Right renal cortex interstitium (tissue), 3 donors: ENCODE results near the gene RIPK4. TPM values are rescaled to one million over a fixed set of nuclear protein-coding genes. Genes with fewer than 3 reads are reported as not detected.

Experiments used
- DNase-seq, 3 donors: peaks; one replicate each; pipeline ENCODE4 v3.0.0-alpha.2; 2013; ENCODE audit warnings: low read depth in 3 of 3, low spot score in 2 of 3
- polyA plus RNA-seq, 3 donors: library from polyadenylated mRNA; unstranded; fragments of 120-200 nt; gene quantifications; one replicate each; pipeline ENCODE4 v1.2.1, GENCODE V29; 2013; ENCODE audit not compliant: insufficient read length in 3 of 3

The RIPK4 gene
- polyA plus RNA-seq, 3 donors = 15.8 to 18.7 (median 15.9) TPM

DNA sequence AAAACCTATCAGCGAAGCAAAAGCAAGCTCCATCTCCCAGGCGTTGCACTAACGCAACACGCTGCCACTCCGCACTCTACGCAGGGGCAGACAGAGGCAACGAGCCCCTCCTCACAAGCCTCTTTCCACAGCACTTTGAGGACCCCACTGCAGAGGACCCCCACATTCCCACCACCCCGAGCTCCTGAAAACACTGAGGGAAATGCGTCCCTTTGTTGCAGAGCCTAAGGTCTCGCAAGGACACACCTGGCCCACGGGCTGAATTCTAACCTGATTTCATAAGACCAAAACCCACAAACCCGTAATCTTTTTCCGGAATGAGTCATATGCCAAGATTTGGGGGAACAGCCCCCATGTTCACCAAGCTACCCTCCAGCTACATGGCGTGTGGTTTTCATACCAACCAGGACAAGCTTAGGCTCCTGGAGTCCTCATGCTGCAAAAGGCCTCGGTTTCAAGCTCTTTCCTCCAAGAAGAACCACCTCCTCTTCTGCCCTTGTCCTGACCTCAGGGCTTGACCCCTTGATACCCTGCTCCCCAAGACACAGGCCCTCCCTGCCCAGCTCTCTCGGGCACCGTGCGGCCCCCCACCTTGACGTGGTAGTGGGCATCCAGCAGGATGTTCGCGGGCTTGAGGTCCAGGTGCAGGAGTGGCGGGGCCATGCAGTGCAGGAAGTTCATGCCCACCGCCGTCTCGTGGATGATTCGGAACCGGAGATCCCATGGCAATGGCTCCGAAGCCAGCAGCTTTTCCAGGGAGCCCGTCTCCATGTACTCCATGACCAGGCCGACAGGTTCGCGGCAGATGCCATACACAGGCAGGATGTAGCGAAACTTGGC is 10.7 kb downstream of the RIPK4 start:
- DNase-seq = no peak

DNA sequence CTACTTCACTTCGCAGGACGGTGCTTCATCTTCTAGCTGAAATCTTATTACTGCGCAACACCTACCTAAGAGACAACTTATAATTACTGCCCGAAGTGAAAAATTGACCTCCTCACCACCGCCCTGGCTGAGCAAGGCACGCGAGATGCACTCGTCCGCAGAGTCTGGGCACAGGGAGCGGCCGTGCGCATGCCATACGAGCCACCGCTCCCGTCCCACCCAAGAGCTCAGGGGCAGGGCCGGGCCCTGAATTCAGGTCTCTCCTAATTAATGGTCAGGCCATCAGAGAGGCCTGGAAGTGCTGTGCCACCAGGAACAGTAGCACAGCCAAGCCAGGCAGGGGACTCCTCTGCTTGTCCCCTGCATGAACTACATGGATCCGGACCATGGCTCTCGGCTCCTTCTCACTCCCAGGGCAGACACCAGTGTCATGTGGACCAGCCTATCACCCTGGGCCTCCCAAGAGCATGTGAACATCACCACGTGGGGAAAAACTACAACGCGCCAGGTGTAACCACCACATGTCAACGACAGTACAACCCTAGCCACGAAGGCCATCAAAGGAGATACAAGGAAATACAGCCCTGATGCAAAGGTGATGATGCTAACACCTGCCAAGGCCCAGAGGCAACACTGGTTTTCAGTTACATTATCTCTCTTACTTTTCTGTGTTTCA is 11.5 kb downstream of the RIPK4 start:
- no peak for DNase-seq

DNA sequence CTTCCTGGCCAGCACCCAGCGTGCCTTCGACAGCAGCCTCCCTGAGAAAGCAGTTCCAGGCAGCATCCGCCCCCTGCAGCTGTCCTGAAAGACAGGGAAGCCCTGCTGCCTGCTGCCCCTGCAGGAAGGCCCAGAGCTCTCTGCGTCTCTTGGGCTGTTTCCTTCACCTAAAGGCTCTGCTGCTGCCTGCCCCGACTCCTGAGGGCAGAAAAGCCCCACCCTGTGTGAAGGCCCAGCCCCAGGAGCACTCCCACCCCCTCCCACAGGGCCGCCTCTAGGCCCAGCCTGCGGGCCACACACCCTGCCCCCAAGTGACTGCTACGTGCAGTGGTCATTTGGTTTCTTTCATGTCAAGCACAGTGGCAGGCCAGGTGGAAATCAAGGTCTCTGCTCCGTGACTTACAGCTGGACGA is 12.4 kb downstream of the RIPK4 start:
- DNase-seq = no peak

GRCh38 chr21:41753006-41753898 is 13.6 kb downstream of the RIPK4 start:
- no peak for DNase-seq

GRCh38 chr21:41752231-41752681 is 14.6 kb downstream of the RIPK4 start:
- no peak for DNase-seq

GRCh38 chr21:41751611-41752011 is 15.2 kb downstream of the RIPK4 start:
- DNase-seq = no peak

DNA sequence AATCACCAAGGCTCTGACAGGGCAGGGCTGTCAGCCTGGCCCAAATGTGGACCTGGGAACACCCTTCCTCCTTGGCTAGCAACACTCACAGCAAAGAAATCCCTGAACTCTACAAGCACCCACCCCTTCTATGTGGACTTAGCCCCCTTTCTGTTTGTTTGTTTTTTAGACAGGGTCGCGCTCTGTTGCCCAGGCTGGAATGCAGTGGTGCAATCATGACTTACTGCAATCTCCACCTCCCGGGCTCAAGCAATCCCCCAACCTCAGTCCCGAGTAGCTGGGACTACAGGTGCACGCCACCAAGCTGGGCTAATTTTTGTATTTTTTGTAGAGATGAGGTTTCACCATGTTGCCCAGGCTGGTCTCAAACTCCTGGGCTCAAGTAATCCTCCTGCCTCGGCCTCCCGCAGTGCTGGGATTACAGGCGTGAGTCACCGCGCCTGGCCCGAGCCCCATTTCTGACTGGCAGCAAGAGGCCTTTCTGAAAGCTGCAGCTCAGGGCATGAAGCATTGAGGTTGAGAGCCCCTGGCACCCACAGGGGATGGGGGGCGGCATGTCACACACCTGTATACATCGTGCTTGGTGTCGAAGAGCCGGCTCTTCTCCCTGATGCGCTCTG is 16.2 kb downstream of the RIPK4 start:
- DNase-seq = no peak

- DNase-seq = no peak
Observed at GRCh38 chr21:41750051-41750450, 16.8 kb downstream of the RIPK4 start.

DNA sequence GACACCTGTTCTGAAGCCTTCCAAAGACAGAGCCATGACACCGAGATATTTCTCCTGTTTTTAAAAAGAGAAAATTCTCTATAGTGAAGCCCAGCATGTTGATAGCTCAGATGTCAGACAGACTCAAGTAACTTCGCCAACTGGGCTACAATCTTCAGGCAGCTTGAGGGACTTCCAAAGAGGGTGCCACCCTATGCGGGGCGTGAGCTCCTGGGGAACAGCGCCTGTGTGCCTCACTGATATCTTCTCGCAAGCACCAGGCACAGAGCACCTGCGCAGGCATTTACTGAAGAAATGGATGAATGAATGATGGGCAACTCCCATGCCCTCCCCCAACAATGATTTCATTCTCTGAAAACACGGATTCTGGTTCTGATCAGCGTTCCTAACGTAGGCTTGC is 17.6 kb downstream of the RIPK4 start:
- no peak for DNase-seq

DNA sequence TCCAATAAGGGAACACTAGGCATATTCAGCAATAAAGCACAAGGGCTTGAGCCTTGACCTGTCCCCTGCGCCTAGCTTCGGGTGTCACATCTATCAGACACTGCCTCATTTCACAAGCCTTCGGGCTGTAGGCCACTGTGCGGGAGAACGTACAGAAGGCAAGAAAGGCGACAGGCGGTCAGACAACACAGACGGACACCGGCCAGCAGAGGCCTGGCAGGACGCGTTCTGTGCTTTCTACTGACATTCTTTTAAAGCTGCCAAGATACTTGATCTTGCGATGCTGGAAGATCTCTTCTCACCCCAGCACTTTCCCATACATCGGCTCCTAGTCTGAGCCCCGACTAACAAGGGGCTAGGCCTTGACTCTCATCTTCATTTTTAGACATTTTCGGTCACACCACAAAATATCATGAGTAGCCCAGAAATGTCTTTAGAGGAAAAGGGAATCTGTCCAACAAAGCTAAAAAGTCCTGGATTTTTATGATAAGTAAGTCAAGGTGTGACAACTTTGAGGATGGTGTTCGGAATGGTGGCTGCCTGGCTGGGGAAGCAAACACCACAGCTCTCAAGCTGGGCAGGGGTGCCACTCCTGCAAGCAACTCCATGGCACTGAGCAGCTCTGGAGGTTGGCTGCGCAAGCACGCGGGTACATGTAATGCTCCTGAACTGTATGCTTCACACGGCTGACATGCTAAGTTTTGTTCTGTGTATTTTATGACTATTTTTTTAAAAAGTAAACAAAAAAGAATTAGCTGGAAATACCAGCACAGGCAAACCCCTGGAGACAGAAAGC is 18.7 kb downstream of the RIPK4 start:
- DNase-seq = no peak

DNA sequence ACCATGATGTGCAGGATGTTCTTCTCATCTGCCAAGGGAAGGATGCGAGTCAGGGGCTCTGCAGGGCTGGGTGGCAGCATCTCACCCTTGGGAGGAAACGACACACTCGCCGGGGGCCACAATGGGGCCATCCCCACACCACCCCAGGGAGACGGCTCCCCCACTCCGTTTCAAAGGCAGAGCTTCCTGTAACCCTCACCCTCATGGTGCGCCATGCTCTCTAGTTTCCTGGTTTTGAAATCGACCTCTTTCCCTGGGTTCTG is 20.2 kb downstream of the RIPK4 start:
- DNase-seq = no peak

DNA sequence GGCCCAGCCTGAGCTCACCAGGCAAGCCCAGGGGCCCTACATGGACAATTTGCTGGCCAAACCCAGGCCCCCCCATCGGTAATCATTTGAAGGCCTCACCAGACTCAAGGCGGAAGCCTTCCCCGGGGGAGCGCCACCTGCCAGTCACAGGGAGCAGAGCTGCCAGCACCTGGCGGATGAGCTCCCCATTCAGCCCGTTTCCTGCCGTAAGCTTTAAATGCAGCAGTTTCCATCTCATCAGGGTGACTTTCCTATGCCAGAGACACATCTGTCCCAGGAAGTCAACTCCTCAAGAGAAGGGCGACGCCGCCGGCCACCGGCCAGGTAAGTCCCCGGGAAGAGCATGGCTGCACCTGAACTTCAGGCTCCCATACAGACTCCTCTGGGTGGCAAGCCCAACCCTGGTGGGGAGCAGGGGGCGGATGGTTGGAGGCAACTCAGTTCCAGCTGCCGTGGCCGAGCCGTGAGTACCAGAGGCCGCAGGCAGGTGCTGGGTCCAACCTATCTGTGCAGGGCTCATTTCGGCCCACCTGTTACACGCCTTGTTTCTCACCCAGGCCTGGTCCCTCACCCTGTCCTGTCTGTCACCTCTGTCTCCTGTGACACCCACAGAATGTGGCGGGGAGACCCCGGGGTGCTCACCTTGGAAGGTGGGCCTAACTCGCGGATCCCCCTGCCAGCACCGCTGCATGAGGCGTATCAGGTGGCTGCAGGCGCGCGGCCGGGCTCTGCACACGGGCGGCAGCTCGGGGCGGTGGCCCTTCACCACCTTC is 20.7 kb downstream of the RIPK4 start:
- no peak for DNase-seq

DNA sequence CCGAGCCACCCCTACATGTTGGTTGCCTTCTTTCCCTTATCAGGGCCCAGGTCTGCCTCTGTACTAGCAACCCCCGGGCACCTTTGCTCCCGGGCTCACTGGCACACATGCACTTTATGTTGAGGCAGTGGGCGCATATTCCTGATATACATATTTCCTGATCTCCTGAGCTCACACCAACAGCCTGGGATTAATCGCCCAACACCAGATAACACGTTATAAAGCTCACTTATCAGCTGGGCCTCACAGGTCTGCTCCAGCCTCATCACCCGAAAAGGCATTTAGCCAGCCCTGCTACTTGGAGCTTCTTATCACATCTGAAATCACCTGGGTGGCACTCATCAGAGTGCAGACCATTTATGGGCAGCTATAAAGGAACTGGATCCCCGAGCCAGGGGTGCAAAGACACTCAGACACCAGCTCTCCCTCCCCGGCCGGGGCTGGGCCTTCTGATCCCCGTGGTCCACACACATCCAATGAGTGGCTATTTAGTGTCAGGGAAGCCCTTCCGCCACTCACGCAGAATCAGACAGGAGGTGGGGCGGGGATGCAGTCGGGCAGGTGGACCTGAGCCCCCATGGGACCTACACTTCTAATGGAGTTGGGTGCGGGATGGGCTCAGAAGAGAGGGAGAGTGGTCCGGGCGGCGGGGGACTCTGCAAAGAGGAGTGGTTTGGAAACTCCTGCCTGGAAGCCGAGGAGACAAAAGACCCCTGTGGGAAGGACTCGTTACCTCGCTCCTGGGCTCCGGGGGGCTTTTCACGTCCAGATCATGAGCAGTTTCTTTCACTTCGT is 21.6 kb downstream of the RIPK4 start:
- DNase-seq = no peak

DNA sequence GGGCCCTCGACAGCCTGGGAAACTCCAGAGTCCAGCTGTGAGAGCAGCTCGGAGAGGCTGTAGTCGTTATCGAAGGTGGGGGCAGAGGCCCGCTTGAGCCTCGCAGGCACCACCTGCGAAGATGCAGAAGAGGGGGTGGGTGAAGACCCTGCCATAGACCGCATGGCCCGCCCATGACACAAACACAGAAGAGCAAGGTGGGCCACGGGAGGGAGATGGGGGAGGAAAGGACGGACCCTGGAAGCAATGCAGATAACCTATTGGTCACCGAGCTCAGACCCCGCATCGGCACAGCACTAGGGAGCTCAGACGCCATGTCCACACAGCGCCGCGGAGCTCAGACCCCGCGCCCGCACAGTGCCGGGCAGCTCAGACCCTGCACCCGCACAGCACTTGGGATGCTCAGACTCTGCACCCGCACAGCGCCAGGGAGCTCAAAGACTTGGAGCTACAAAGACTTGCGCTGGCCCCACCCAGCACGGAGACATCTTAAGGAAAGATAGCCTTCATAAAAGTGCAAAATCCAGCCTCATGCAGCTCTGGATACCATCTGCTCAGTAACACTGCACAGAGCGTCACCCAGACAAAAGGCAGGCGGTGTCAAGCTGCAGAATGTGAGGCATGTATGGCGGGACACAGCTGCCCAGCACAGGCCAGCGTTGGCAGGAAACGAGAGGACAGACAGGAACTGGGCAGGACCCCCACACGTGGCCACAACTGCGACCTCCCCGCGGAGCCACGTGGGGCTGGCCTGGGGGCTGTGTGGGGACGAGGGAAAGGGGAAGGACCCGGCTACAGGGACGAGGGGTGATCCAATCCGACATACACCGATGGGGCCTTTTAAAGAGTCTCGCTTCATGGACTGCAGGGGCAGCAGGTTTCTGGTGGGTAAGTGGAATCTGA is 22.6 kb downstream of the RIPK4 start:
- no peak for DNase-seq

GRCh38 chr21:41743321-41744027 is 23.4 kb downstream of the RIPK4 start:
- DNase-seq = no peak

DNA sequence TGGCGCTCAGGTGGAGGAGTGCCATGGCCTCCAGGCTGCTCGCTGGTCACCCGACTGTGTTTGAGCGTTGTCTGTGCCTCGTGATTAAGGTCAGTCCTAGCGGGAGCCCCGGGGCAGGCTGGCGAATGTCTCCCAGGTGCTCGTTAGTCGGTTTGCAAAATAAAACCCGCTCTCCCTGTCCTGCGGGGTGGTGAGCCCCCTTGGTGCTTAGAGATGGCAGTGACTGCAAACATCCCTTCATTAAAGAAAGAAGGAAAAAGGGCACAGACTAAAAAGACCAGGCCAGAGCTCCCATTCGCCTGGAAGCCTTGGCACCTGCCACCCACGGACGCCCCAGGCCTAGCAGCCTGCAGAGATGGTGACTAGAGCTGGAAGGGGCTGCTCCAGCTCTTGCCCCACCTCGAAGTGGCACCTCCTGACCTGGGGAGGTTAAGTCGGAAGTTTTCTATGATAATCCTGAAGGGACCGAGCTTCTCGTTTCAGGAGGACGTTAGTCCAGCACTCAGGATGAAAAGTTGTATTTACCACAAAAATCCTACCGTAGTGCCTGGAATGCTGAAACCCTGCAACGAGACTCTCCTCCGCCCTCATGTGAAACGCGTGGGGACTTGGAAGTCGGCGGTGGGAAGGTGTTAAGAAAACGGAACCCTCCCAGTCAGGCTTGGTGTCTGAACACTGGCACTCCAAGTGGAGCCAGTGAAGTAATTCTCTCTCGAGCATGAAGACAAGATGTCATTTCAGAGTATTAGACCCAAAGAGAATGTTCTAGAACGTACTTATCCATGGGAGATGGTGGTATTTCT is 24.6 kb downstream of the RIPK4 start:
- no peak for DNase-seq
